Peyer's patch (tissue), 4 donors: Measurements from ENCODE around the gene ITGB3.

Experiments
- POLR2A ChIP-seq, 2 donors: fragments of 450-650 bp; IDR thresholded peaks; one replicate each; pipeline ENCODE4 v1.5.1; 2017; ENCODE audit warnings: antibody characterized with exemption in 2 of 2, mild to moderate bottlenecking in 2 of 2, moderate library complexity in 2 of 2
- TF ChIP-seq, protein P1 (sequence below), 6 experiments: fragments of 450-650 bp in 4 of 6; fragments of 200-600 bp in 2 of 6; sonication (generic) in 1 of 6; IDR thresholded peaks; one replicate each; pipeline ENCODE4 v1.5.1; 2017 to 2019; ENCODE audit warnings: antibody characterized with exemption in 6 of 6, mild to moderate bottlenecking in 3 of 6, moderate library complexity in 1 of 6

DNA sequence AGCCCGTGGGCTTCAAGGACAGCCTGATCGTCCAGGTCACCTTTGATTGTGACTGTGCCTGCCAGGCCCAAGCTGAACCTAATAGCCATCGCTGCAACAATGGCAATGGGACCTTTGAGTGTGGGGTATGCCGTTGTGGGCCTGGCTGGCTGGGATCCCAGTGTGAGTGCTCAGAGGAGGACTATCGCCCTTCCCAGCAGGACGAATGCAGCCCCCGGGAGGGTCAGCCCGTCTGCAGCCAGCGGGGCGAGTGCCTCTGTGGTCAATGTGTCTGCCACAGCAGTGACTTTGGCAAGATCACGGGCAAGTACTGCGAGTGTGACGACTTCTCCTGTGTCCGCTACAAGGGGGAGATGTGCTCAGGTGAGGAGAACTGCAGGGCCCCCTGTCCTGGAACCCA, 38.6 kb downstream of the ITGB3 start:
- no peak for TF ChIP-seq POLR2A (IDR thresholded peaks at IDR 0.05)
- TF ChIP-seq, protein P1, sequence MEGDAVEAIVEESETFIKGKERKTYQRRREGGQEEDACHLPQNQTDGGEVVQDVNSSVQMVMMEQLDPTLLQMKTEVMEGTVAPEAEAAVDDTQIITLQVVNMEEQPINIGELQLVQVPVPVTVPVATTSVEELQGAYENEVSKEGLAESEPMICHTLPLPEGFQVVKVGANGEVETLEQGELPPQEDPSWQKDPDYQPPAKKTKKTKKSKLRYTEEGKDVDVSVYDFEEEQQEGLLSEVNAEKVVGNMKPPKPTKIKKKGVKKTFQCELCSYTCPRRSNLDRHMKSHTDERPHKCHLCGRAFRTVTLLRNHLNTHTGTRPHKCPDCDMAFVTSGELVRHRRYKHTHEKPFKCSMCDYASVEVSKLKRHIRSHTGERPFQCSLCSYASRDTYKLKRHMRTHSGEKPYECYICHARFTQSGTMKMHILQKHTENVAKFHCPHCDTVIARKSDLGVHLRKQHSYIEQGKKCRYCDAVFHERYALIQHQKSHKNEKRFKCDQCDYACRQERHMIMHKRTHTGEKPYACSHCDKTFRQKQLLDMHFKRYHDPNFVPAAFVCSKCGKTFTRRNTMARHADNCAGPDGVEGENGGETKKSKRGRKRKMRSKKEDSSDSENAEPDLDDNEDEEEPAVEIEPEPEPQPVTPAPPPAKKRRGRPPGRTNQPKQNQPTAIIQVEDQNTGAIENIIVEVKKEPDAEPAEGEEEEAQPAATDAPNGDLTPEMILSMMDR (IDR thresholded peaks at IDR 0.05) = no peak
